SK-N-MC (cell line): ENCODE measurements around the gene MZT2B.
"Not testable (repeated sequence)": the region's sequence is repeated elsewhere in the genome, so short reads cannot be mapped to it uniquely, and the experiment has no call there.

Experiments
- DNase-seq: peaks from one replicate; pipeline ENCODE4 v3.0.0-alpha.2; 2011; ENCODE audit warnings: low read depth, low spot score
- H3K27ac ChIP-seq: fragments of 200-600 bp; sonication (generic); 2 replicates; pipeline ENCODE4 v1.5.1; 2016; ENCODE audit warnings: mixed run types
- H3K36me3 ChIP-seq: fragments of 200-600 bp; sonication (generic); 2 replicates; pipeline ENCODE4 v1.6.1; 2017; ENCODE audit warnings: antibody characterized with exemption, low read length, mixed read lengths; ENCODE audit not compliant: insufficient read depth
- H3K4me3 ChIP-seq: fragments of 200-600 bp; sonication (generic); 2 replicates; pipeline ENCODE4 v1.5.1; 2016
- H3K9ac ChIP-seq: fragments of 200-600 bp; sonication (generic); 2 replicates; pipeline ENCODE4 v1.8.0; 2017; ENCODE audit warnings: mixed run types, mixed read lengths; ENCODE audit not compliant: insufficient read length
- H3K9me3 ChIP-seq: fragments of 200-600 bp; sonication (generic); 2 replicates; pipeline ENCODE4 v1.6.1; 2017; ENCODE audit warnings: low read depth, mild to moderate bottlenecking, antibody characterized with exemption, low read length, moderate library complexity, mixed read lengths
- EZH2 ChIP-seq: fragments of 200-600 bp; sonication (generic); IDR thresholded peaks from one replicate; pipeline ENCODE4 v1.6.1; 2017; ENCODE audit warnings: antibody characterized with exemption
- FOXP2 ChIP-seq: optimal IDR thresholded peaks from 2 replicates; pipeline ENCODE3; 2011; ENCODE audit warnings: mild to moderate bottlenecking, moderate library complexity; ENCODE audit not compliant: insufficient read depth; ENCODE audit errors: extremely low read length, control extremely low read depth
- POLR2AphosphoS5 ChIP-seq: IDR thresholded peaks from 2 replicates; pipeline ENCODE4 v1.6.1; 2012; ENCODE audit warnings: mild to moderate bottlenecking, low read depth, low read length, borderline replicate concordance

Gene MZT2B, protein sequence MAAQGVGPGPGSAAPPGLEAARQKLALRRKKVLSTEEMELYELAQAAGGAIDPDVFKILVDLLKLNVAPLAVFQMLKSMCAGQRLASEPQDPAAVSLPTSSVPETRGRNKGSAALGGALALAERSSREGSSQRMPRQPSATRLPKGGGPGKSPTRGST

DNA sequence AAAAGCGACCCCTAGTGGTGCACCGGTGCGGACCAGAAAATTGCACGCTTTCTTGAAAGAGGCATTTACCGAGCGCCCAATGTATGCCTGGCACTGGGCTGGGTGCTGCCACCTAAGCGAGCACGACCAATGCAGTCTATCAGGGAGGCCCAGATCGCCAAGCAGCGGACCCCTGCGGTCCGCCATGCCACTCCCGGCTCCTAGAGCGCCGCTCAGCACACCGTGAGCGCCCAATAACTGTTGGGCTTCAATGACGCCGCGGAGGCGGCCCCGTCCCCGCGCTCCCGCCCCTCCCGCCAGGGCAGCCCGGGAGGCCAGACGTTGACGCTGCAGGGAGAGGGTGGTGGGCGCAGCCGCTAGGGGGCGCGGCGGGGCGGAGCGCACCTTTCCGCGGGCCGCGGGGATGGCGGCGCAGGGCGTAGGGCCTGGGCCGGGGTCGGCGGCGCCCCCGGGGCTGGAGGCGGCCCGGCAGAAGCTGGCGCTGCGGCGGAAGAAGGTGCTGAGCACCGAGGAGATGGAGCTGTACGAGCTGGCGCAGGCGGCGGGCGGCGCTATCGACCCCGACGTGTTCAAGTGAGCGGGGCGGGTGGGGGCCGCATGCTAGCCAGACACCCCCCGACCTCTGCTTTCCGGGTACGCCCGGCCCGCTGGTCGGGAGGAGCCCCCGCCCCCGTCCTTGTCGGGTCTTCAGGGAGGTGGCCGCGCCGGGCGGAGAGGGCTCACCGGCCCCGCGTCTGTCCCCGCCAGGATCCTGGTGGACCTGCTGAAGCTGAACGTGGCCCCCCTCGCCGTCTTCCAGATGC lies at the start of gene MZT2B:
Gene MZT2B (plus strand): TSS at position 383 of the 803 bp plus-strand sequence. CDS start 21 bp downstream, at position 404.
- Histone ChIP-seq H3K27ac (peak within 1 kb of the TSS; percentile 90), H3K9ac (peak within 1 kb of the TSS; percentile 95), H3K4me3 (peak within 1 kb of the TSS; percentile 96)
- TF ChIP-seq POLR2AphosphoS5, result peak; percentile 39; the same call in 1 of the 2 replicates
- H3K36me3 ChIP-seq, DNase-seq, H3K9me3 ChIP-seq: not testable (repeated sequence)

DNA sequence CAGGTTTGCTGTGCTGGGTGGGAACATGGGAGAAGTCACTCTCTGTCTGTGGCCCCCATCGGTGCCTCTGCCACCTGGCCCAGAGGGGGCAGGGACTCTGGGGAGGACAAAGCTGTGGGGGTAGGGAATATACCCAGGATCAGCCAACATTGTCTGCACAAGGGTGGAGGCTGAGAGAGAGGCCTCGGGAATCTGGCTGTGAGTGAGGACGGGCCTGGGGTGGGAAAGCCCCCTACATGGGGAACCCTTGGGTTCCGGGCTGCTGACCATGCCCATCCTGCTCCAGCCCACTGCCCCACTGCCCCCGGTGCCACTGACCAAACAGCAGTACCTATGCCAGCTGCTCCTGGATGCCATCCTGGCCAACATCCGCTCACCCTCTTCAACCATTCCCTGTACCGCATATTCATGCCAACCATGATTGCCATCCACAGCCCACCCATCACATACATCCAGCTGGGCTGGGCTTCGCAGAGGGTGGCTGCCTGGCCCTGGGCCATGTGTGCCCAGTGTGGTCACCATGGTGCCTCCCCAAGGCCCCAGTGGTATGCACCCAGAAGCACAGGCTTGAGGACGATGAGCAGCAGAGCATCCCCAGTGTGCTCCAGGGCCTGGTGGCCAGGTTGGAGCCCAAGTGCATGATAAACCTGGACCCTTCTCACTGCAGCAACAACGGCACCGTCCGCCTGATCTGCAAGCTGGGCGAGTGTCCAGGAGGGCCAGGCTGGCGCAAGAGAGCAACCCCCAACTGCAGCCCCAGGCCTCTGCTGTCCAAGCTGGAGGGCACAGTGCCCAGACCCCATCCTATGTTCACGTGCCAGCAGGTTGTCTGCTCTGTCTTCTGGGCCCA lies 46.1 kb upstream of the MZT2B start:
- TF ChIP-seq POLR2AphosphoS5, result no peak
- no peak for TF ChIP-seq EZH2
- no peak for TF ChIP-seq FOXP2
- DNase-seq, result no peak
- H3K4me3 ChIP-seq, result no peak overlapping the region
- H3K36me3 ChIP-seq, result no peaks in the 10 kb centered on the region
- H3K9me3 ChIP-seq, result no peaks in the 10 kb centered on the region
- no peak overlapping the region for H3K27ac ChIP-seq
- no peak overlapping the region for H3K9ac ChIP-seq

DNA sequence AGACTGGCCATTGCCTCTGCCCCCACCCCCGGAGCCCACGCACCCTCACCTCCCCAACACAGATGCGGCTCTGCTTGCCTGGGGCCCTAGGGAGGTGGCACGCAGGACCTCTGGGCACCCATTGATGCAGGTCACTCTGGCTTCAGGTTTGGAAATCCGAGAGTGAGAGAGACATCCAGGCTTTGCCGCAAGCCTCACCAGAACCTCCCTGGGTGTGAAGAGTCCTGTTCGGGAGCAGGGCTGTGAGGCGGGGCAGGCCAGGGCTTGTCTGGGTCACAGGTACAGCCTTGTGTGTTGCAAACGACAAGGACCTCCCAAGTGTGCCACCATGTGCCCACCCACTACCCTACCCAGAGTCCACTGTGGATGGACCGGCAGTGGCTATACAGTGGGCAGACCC lies 45.5 kb upstream of the MZT2B start:
- not testable (repeated sequence) for DNase-seq, H3K9me3 ChIP-seq, H3K4me3 ChIP-seq, H3K36me3 ChIP-seq, H3K9ac ChIP-seq, H3K27ac ChIP-seq

DNA sequence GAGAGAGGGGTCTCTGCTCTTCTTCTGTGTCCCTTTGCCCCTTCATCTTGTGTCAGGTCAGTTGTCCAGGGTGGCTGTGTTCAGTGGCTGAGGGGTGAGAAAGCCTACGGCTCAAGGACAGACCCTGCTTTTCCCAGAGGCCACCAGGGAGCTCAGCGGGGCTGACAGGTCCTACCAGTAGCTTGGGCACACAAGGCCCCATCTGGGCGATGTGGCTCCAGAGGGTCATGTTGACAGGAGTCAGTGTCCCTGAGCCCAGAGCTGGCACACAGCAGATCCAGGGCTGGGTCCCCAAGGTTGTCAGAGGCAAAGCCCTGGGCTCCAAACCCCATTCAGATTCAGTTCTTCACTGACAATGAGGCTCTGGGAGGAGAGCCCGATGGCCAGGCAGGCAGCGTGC lies 44.9 kb upstream of the MZT2B start:
- H3K9me3 ChIP-seq, DNase-seq, H3K9ac ChIP-seq, H3K27ac ChIP-seq, H3K4me3 ChIP-seq, H3K36me3 ChIP-seq: not testable (repeated sequence)

DNA sequence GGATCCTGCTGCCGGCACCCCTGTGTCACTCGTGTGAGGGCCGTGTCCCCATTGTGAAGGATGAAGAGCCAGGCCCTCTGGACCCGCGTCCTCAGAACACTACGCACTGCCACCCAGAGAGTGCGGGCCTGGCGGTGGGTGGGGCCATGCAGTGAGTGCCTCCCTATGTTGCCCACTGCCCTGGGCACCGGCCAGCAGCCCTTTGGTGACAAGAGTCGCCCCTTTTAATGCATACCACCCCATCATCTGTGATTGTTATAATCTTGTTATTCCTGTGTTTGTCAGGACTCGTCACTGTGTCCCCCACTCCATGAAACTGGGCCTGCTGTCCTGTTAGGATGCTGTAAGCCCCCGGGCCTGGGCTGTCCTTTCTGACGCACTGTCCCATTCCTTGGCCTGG lies 43.7 kb upstream of the MZT2B start:
- not testable (repeated sequence) for DNase-seq, H3K9ac ChIP-seq, H3K27ac ChIP-seq, H3K9me3 ChIP-seq, H3K4me3 ChIP-seq, H3K36me3 ChIP-seq

DNA sequence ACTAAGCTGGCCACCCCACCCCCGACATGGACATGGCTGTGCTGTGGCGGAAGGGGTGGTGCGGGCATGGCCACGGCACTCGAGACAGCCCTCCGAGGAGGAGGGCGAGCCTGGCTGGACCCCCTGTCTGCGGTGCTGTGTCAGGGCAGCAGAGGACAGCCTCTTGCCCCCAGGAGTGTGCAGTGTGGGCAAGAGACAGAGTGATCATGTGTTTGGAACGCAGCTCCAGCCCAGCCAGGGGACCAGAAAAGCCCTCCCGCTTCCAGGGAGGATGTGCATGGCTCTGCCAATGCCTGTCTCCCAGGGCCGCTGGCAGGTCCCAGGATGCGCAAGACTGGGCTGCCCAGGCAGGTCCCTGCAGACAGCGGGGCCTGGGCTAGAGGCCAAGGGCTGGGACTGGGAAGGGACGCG lies 43.2 kb upstream of the MZT2B start:
- not testable (repeated sequence) for DNase-seq, H3K27ac ChIP-seq, H3K36me3 ChIP-seq, H3K9me3 ChIP-seq, H3K4me3 ChIP-seq, H3K9ac ChIP-seq

DNA sequence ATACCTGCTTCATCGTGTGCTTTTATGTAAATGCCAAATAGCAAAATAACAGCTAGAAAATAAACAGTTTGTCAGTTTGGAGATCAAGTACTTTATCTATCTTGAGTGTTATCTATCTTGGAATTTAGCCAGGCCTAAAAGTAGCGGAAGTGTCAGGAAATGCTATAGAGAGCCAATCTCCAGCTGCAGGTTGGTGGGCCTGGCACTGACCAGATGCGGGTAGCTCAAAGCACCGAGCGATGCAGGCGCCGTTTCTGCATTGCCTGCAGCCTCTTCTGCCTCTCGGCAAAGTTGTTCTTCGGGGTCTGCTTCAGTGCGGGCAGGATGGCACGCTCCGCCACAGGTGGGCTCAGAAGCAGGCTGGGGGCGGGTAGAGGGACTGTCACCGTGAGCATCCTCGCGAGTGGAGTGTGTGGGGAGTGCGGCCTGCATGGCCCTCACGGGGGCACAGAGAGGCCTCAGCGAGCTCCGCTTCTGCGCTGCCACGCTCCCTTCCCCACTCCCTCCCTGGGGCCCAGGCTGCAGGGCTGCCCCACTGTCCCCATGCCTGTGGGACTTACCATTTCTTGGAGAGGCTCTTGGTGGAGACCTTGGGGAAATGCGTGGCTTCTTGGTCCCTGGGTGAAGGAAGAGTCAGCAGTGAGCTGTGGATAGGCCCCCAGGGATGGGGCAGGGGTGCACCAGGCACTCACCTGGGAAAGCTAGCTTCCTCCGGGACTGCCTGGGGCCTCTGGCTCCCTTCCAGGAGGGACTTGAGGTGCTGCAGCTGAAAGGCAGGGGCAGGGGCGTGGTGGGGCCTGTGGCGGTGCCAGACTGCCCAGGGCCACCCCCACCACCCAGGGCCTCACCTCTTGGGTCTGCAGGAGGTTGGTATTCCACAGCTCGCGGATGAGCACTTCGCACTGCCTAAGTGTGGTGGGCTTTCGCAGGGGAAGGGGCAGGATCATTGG lies 42.5 kb upstream of the MZT2B start:
- not testable (repeated sequence) for DNase-seq, H3K36me3 ChIP-seq, H3K4me3 ChIP-seq, H3K9me3 ChIP-seq, H3K27ac ChIP-seq, H3K9ac ChIP-seq

DNA sequence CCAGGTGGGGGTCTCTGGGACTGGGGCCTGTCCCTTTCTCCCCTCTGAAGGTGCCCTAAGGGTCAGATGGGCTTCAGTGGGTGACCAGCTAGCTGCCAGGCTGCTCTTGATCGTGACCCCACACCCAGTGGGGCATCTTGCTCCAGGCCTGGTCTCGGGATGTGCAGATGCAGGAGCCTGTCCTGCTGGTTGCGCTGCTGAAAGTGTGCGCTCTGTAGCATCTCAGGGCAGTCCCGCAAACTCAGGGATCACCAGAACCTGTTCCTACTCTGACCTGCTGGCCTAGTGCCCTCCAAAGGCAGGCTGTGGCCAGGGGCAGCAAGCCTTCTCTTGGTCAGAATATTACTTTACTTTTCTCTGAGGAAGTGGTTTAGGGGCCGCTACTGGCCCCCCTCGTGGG lies 41.5 kb upstream of the MZT2B start:
- not testable (repeated sequence) for H3K4me3 ChIP-seq, H3K9me3 ChIP-seq, DNase-seq, H3K9ac ChIP-seq, H3K27ac ChIP-seq, H3K36me3 ChIP-seq

DNA sequence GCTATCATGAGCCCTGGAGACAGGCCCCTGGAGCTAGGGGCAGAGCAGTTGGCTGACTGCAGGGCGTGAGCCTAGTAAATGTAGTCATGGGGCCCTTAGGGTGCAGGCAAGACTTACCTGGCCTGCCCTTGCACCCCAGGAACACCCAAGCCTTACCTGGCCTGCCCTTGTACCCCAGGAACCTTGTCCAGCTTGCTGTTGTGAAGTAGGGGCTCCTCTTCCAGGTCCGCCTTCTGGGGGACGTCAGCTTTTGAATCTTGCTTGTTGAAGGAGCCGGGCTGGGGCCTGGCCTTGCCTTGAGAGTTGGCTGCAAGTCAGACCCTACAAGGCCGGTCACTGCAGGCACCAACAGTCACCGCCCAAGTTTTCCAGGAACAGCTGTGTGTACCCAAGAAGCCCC lies 41.1 kb upstream of the MZT2B start:
- not testable (repeated sequence) for DNase-seq, H3K9ac ChIP-seq

DNA sequence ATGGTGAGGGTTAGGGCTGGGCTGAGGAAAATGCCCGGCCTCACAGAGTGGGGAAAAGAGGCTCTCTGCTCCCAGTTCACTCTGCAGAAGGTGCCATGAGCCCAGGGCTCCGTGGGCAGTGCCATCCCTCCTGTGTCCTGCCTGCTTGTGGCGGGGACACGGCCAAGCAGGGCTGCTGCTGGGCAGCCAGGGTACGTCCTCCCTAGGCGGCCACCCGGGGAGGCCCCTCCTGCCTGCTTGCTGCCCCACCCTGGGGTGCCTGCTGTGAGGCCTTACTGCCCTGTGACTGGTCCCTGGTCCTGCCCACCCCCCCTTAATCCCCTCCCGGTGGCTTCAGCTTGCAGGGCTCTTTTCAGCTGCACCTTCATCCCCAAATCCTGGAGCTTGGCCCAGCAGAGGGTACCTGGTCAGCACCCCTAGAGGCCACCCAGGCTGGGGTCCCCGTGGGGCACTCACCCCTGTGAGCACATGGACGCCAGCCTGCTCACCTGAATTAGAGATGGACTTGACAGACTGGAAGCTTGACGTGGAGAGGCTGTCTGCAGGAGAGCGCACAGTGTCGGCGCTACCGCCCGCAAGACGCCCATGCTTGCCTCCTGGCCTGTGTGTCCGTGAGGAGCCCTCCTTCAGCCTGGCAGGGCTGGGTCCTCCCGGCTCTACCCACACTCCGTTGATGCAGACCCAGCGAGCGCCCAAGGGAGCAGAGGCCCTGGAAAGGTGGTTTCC lies 40.3 kb upstream of the MZT2B start:
- not testable (repeated sequence) for DNase-seq, H3K9me3 ChIP-seq, H3K4me3 ChIP-seq, H3K9ac ChIP-seq, H3K36me3 ChIP-seq, H3K27ac ChIP-seq

More for the DNA sequence above, 41.1 kb upstream of the MZT2B start:
- not testable (repeated sequence) for H3K36me3 ChIP-seq, H3K9me3 ChIP-seq, H3K27ac ChIP-seq, H3K4me3 ChIP-seq

DNA sequence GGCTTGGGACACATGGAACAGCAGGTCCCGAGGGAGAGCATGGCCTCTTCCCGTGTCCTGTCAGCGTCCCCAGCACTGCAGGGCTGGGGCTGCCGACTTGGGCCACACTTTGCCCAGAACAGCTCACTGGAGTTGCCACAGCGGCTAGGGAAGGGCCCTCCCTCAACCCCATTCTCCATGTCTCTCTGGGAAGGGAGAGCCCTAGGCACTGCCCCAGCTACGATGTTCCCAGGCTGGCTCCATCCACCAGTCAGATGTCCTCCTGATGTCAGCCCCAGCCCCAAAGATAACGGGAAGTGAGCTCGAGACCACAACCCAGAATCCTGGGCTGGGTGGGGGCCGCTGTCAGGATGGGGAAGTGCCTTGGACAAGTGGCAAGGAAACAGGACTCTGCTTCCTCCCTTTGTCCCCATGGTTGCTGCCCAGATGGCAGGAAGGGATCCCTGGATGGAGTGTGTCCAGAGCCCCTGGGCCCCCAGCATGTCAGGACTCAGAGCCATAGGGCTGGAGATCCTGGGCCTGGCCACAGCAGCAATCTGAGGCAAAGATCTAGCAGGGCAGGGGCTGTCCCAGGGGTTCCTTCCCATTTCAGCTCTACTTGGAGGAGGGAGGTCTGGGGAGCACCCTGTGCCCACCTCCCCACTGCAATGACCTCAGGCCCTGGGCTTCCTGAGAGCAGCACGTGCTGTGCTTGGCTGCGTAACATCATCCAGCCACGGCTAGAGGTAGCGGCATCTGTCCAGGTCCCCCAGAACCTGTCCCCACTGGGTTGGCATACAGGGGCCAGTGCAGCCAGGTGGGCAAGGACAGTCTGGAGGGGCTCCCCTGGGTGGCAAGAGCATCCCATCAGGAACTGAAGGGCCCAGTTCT lies 39.4 kb upstream of the MZT2B start:
- H3K27ac ChIP-seq, H3K4me3 ChIP-seq: not testable (repeated sequence)

More for the DNA sequence above, 39.4 kb upstream of the MZT2B start:
- not testable (repeated sequence) for H3K9me3 ChIP-seq, DNase-seq, H3K9ac ChIP-seq, H3K36me3 ChIP-seq
